H9 (cell line): ENCODE data around the gene DDX47. TPM values are rescaled to one million over a fixed set of nuclear protein-coding genes. Genes with fewer than 3 reads are reported as not detected.

Source experiments
- DNase-seq: peaks from one replicate; pipeline ENCODE4 v3.0.0-alpha.2; 2017
- H2AFZ ChIP-seq: one replicate; pipeline ENCODE4 v1.6.1; 2013; ENCODE audit warnings: mild to moderate bottlenecking, low read length, control low read depth, moderate library complexity
- H2AK5ac ChIP-seq: 2 replicates; pipeline ENCODE4 v1.6.1; 2013; ENCODE audit warnings: low read length, control low read depth, mixed read lengths; ENCODE audit not compliant: insufficient read length
- H2BK120ac ChIP-seq: one replicate; pipeline ENCODE4 v1.6.1; 2013; ENCODE audit warnings: low read depth, mild to moderate bottlenecking, low read length, control low read depth, inconsistent platforms; ENCODE audit not compliant: poor library complexity, severe bottlenecking
- H2BK12ac ChIP-seq: 2 replicates; pipeline ENCODE4 v1.6.1; 2013; ENCODE audit warnings: low read length, control low read depth, mixed read lengths, low read depth; ENCODE audit not compliant: insufficient read length
- H2BK15ac ChIP-seq: 2 replicates; pipeline ENCODE4 v1.6.1; 2013; ENCODE audit warnings: low read depth, low read length, control low read depth
- H2BK20ac ChIP-seq: one replicate; pipeline ENCODE4 v1.6.1; 2013; ENCODE audit warnings: low read depth, mild to moderate bottlenecking, low read length, control low read depth, inconsistent platforms; ENCODE audit not compliant: poor library complexity, severe bottlenecking
- H2BK5ac ChIP-seq: 2 replicates; pipeline ENCODE4 v1.6.1; 2013; ENCODE audit warnings: low read length, control low read depth, mixed read lengths; ENCODE audit not compliant: insufficient read length
- H3K14ac ChIP-seq: 2 replicates; pipeline ENCODE4 v1.6.1; 2013; ENCODE audit warnings: low read length, control low read depth; ENCODE audit not compliant: insufficient read depth
- H3K18ac ChIP-seq: 2 replicates; pipeline ENCODE4 v1.6.1; 2013; ENCODE audit warnings: low read depth, mild to moderate bottlenecking, mixed read lengths, low read length, control low read depth; ENCODE audit not compliant: insufficient read length
- H3K23ac ChIP-seq: 2 replicates; pipeline ENCODE4 v1.6.1; 2013; ENCODE audit warnings: low read length, control low read depth, mixed read lengths, low read depth; ENCODE audit not compliant: insufficient read length
- H3K23me2 ChIP-seq: 2 replicates; pipeline ENCODE4 v1.6.1; 2013; ENCODE audit warnings: low read depth, mild to moderate bottlenecking, mixed read lengths, low read length, control low read depth; ENCODE audit not compliant: insufficient read length, poor library complexity, severe bottlenecking
- H3K27ac ChIP-seq: 2 replicates; pipeline ENCODE4 v1.5.1; 2013; ENCODE audit warnings: low read length, control low read depth, mixed read lengths, low read depth; ENCODE audit not compliant: insufficient read length
- H3K27me3 ChIP-seq: 2 replicates; pipeline ENCODE4 v1.6.1; 2013; ENCODE audit warnings: low read length, control low read depth, inconsistent platforms; ENCODE audit not compliant: insufficient read depth
- H3K4ac ChIP-seq: 2 replicates; pipeline ENCODE4 v1.6.1; 2013; ENCODE audit warnings: low read depth, mild to moderate bottlenecking, control low read depth, inconsistent platforms, low read length, moderate library complexity
- H3K4me1 ChIP-seq: 2 replicates; pipeline ENCODE4 v1.6.1; 2013; ENCODE audit warnings: low read length, control low read depth, inconsistent platforms; ENCODE audit not compliant: insufficient read depth
- H3K4me2 ChIP-seq: 2 replicates; pipeline ENCODE4 v1.6.1; 2013; ENCODE audit warnings: low read length, control low read depth, mixed read lengths; ENCODE audit not compliant: insufficient read length, insufficient read depth
- H3K56ac ChIP-seq: 2 replicates; pipeline ENCODE4 v1.6.1; 2013; ENCODE audit warnings: low read depth, mild to moderate bottlenecking, mixed read lengths, low read length, control low read depth; ENCODE audit not compliant: insufficient read length
- H3K79me1 ChIP-seq: 2 replicates; pipeline ENCODE4 v1.6.1; 2013; ENCODE audit warnings: low read depth, mild to moderate bottlenecking, moderate library complexity, low read length, control low read depth, inconsistent platforms; ENCODE audit not compliant: insufficient read depth, poor library complexity, severe bottlenecking
- H3K79me2 ChIP-seq: 2 replicates; pipeline ENCODE4 v1.6.1; 2013; ENCODE audit warnings: low read length, control low read depth, inconsistent platforms; ENCODE audit not compliant: insufficient read depth
- H3K9ac ChIP-seq: 2 replicates; pipeline ENCODE4 v1.6.1; 2013; ENCODE audit warnings: low read length, control low read depth, mixed read lengths; ENCODE audit not compliant: insufficient read length; ENCODE audit errors: extremely low read depth
- H3K9me3 ChIP-seq: one replicate; pipeline ENCODE4 v1.6.1; 2013; ENCODE audit warnings: low read depth, low read length, inconsistent platforms; ENCODE audit not compliant: control insufficient read depth
- H3T11ph ChIP-seq: one replicate; pipeline ENCODE4 v1.6.1; 2013; ENCODE audit warnings: mild to moderate bottlenecking, low read length, control low read depth, inconsistent platforms
- H4K20me1 ChIP-seq: one replicate; pipeline ENCODE4 v1.6.1; 2013; ENCODE audit not compliant: control insufficient read depth, insufficient read length, insufficient read depth
- H4K5ac ChIP-seq: 2 replicates; pipeline ENCODE4 v1.6.1; 2013; ENCODE audit warnings: low read depth, mild to moderate bottlenecking, mixed read lengths, low read length, control low read depth; ENCODE audit not compliant: insufficient read length
- H4K8ac ChIP-seq: replicated peaks from 2 replicates; pipeline ENCODE4 v1.6.1; 2013; ENCODE audit warnings: low read length, control low read depth, mixed read lengths, low read depth; ENCODE audit not compliant: insufficient read length
- H4K91ac ChIP-seq: 2 replicates; pipeline ENCODE4 v1.6.1; 2013; ENCODE audit warnings: low read depth, mild to moderate bottlenecking, moderate library complexity, mixed read lengths, low read length, control low read depth; ENCODE audit not compliant: insufficient read length
- H3K27ac Mint-ChIP-seq, 3 experiments: 2 replicates in 2 of 3; 3 replicates in 1 of 3; pipeline ENCODE4 v1.8.0; 2020 to 2021; ENCODE audit warnings: mixed read lengths in 3 of 3, mild to moderate bottlenecking in 1 of 3, moderate library complexity in 1 of 3
- H3K27me3 Mint-ChIP-seq: 2 replicates; pipeline ENCODE4 v1.8.0; 2021; ENCODE audit warnings: low read depth, mild to moderate bottlenecking, moderate library complexity, mixed read lengths
- H3K36me3 Mint-ChIP-seq, 3 experiments: 2 replicates in 2 of 3; 3 replicates in 1 of 3; pipeline ENCODE4 v1.8.0; 2020 to 2021; ENCODE audit warnings: low read depth in 3 of 3, mixed read lengths in 3 of 3; ENCODE audit not compliant: insufficient read depth in 1 of 3
- H3K4me1 Mint-ChIP-seq, 2 experiments: 2 replicates each; pipeline ENCODE4 v1.8.0; 2020; ENCODE audit warnings: mixed read lengths in 2 of 2
- H3K4me3 Mint-ChIP-seq, 2 experiments: 2 replicates in 1 of 2; 3 replicates in 1 of 2; pipeline ENCODE4 v1.8.0; 2020 to 2021; ENCODE audit warnings: mild to moderate bottlenecking in 2 of 2, mixed read lengths in 2 of 2, moderate library complexity in 1 of 2
- H3K9me3 Mint-ChIP-seq, 2 experiments: 2 replicates in 1 of 2; 3 replicates in 1 of 2; pipeline ENCODE4 v1.8.0; 2020; ENCODE audit warnings: mild to moderate bottlenecking in 2 of 2, mixed read lengths in 2 of 2, moderate library complexity in 1 of 2
- WGBS: extraction: QIAGEN DNeasy Blood & Tissue Kit; methylation state at CpG from one replicate; pipeline ENCODE4 v1.1.7; 2013; ENCODE audit warnings: missing lambda C conversion rate, low lambda C conversion rate, mixed read lengths; ENCODE audit not compliant: insufficient read length; ENCODE audit errors: extremely low coverage; 5-methylcytosine and 5-hydroxymethylcytosine counted together
- total RNA-seq: library from RNA; stranded (reverse); gene quantifications from 2 replicates; pipeline ENCODE4 v1.2.1, GENCODE V29; 2021
- TF ChIP-seq, protein P1 (sequence below): fragments of 200-600 bp; sonication (generic); conservative IDR thresholded peaks from 3 replicates; pipeline ENCODE4 v1.8.0; 2021; ENCODE audit warnings: antibody characterized with exemption, mild to moderate bottlenecking

DDX47 gene
- total RNA-seq, 1 experiment from 2014 or later: 78.2 TPM

DNA sequence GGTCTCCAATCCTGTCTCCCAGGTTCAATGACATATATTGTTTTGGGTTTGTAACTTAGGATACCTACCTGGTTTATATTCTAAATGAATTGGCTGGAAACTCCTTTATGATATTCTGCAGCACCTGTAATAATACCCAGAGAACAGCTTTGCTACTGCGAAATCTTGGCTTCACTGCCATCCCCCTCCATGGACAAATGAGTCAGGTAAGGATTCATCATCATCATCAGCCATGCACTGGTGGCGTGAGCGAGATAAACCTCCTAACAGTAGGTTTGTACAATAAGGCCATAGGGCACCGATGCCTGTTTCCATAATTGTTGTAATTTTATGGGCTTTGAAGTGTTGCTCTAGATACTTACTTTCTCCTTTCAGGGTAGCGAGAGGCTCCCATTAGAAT lies 10.7 kb downstream of the DDX47 start:
- H3K23me2 ChIP-seq: no peaks in the 10 kb centered on the region
- H2BK15ac ChIP-seq: no peak overlapping the region
- H2AK5ac ChIP-seq: no peak overlapping the region
- H3K4me3 Mint-ChIP-seq: no peak overlapping the region
- H3K4me2 ChIP-seq: no peak overlapping the region
- peaks cover 2% of the 10 kb centered on the region for H3K79me1 ChIP-seq
- TF ChIP-seq, protein P1, sequence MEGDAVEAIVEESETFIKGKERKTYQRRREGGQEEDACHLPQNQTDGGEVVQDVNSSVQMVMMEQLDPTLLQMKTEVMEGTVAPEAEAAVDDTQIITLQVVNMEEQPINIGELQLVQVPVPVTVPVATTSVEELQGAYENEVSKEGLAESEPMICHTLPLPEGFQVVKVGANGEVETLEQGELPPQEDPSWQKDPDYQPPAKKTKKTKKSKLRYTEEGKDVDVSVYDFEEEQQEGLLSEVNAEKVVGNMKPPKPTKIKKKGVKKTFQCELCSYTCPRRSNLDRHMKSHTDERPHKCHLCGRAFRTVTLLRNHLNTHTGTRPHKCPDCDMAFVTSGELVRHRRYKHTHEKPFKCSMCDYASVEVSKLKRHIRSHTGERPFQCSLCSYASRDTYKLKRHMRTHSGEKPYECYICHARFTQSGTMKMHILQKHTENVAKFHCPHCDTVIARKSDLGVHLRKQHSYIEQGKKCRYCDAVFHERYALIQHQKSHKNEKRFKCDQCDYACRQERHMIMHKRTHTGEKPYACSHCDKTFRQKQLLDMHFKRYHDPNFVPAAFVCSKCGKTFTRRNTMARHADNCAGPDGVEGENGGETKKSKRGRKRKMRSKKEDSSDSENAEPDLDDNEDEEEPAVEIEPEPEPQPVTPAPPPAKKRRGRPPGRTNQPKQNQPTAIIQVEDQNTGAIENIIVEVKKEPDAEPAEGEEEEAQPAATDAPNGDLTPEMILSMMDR: no peak
- DNase-seq: no peak
- no peak overlapping the region for H4K8ac ChIP-seq
- no peak overlapping the region for H3K23ac ChIP-seq
- no peak overlapping the region for H3K14ac ChIP-seq
- H4K91ac ChIP-seq: no peak overlapping the region
- H2AFZ ChIP-seq: no peak overlapping the region
- H2BK5ac ChIP-seq: no peak overlapping the region
- H2BK120ac ChIP-seq: no peak overlapping the region
- no peaks in the 10 kb centered on the region for H3K4me1 ChIP-seq
- no peak overlapping the region for H3T11ph ChIP-seq
- no peak overlapping the region for H2BK20ac ChIP-seq
- WGBS: no CpG with 5 or more reads among the region's 5 CpGs
- no peaks in the 10 kb centered on the region for H3K27me3 Mint-ChIP-seq
- no peak overlapping the region for H2BK12ac ChIP-seq
- H4K5ac ChIP-seq: no peak overlapping the region
- no peak overlapping the region for H3K9ac ChIP-seq
- H3K9me3 Mint-ChIP-seq: no peaks in the 10 kb centered on the region
- no peak overlapping the region for H3K4ac ChIP-seq
- no peak overlapping the region for H3K27ac ChIP-seq
- H3K9me3 ChIP-seq: no peaks in the 10 kb centered on the region
- no peak overlapping the region for H3K18ac ChIP-seq
- no peak overlapping the region for H3K27ac Mint-ChIP-seq
- H3K36me3 Mint-ChIP-seq: peaks cover 49 to 77% (median 75%) of the 10 kb centered on the region in 3 experiments
- H3K4me1 Mint-ChIP-seq: peaks cover 0 to 47% of the 10 kb centered on the region in 2 experiments; a peak in 2 of 4 replicates
- H4K20me1 ChIP-seq: no peaks in the 10 kb centered on the region
- no peaks in the 10 kb centered on the region for H3K79me2 ChIP-seq
- H3K27me3 ChIP-seq: no peaks in the 10 kb centered on the region
- no peak overlapping the region for H3K56ac ChIP-seq
